CD4-positive, alpha-beta T cell treated with Interleukin-21 for 1 hour (primary cell): Measurements from ENCODE around the gene KRT2.

Source experiments
- DNase-seq: peaks from one replicate; pipeline ENCODE4 v3.0.0-alpha.2; 2020

The KRT2 gene

DNA sequence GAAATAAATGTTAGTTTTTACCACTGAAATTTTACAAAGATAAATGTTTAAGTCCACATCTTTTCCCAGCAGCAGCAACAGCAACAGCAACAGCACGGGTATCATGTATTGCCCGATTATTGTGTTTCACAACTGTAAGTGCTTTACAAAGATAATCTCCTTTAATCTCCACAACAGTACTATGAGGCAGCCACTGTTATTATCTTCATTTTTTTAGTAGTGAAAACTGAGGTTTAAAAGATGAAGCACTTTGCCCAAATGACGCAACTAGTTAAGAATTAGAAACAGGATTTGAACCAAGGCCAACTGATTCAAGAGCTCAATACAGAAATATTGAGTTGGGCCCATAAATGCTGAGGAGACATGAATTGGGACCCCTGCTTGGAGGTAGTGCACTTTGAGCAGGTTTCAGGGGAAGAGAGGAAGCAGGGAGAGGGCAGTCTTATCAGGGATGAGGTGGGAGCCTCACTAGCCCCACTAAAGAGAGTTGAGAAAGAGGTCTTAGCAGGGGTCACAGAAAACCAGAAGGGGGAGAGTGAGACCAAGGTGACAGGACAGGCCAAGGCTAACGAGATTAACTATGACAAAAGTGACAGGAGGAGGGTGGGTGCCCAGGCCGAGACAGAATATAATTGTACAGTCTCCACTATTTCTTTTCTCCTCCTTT lies 15.3 kb downstream of the KRT2 start:
- DNase-seq: no peak

DNA sequence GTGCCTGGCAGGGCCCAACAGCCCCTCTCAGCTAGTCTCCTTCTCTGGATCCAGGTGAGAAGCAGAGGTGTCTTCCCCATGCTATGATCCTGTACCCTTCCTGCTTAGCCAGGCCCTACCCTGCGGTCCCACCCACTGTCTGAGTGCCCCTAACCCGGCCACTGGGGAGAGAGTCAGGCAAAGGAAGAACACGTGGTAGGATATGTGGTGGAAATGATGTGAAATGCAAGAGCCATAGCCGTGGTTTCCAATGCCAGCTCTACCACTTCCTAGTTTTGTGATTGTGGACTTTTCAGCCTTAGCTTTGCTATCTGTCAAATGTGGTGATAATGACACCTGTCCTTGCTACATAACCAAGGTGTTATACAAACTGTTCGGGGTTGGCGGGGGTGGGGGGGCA lies 15.8 kb downstream of the KRT2 start:
- DNase-seq: no peak

DNA sequence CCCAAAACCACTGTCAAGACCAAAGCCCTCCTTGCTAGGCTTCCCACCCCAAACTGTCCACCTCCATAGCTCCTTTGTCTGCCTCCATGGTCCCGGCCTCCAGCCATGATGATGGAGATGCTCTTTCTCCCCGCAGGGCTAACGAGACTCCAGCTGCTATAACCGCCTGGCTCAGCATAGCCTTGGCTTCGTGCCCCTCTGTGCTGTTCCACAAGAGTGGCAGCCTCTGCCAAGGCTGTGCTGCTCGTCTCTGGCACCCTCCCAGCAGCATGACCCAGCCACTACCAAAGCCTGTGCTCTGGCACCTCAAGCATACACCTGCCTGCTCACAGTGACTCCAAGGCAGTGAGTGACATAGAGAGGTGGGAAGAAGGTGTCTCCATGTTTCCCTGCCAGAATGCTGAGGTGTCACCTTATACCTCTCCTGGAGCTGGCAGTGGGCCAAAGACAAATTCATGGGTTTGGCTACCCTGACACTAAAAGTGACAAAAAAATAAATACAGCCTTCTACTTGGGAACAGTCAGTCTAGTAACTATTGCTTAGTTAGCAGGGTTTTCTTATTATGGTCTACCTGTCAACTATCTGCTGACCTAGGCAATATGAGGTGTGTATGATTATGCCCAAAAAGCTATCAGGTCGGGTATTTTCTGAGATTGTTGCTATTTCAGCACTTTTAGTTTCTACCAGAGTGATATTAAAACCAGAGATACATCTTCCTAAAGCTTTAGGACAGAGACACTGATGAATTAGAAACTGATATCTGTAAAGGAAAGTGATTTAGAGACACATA lies 17.6 kb downstream of the KRT2 start:
- DNase-seq: no peak

DNA sequence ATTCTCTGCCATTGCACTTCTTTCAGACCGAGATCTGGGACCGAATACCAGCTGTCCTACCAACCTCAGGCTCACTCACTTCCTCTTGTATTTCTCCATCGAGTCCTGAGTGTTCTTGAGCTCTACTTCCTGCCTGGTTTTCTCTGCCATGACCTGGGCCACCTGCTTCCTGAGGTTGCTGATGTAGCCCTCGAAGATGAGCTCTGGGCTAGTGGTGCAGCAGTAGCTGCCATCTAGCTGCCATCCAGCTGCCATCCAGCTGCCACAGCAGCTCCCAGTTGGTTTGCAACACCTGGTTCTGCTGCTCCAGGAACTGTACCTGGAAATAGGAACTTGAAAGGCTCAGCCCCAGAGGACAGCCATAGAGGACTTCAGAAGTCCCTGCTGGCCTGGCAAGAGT lies 18.6 kb downstream of the KRT2 start:
- DNase-seq: peak; percentile 20

DNA sequence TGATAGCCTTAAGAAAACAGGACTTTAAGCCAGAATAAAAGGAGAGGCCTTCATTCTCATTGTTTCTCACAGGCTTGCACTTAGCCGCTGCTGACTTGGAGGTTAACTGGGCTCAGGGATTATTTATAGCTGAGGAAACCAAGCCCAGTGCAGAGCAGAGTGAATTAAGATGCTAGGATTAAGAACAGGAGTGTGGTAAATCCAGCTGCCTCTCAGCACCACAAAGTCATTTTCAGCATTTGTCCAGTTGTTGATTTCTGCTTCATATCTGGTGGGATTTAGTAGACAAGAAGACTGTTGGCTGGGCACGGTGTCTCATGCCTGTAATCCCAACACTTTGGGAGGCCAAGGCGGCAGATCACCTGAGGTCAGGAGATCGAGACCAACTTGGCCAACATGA lies 19.4 kb downstream of the KRT2 start:
- DNase-seq: no peak

DNA sequence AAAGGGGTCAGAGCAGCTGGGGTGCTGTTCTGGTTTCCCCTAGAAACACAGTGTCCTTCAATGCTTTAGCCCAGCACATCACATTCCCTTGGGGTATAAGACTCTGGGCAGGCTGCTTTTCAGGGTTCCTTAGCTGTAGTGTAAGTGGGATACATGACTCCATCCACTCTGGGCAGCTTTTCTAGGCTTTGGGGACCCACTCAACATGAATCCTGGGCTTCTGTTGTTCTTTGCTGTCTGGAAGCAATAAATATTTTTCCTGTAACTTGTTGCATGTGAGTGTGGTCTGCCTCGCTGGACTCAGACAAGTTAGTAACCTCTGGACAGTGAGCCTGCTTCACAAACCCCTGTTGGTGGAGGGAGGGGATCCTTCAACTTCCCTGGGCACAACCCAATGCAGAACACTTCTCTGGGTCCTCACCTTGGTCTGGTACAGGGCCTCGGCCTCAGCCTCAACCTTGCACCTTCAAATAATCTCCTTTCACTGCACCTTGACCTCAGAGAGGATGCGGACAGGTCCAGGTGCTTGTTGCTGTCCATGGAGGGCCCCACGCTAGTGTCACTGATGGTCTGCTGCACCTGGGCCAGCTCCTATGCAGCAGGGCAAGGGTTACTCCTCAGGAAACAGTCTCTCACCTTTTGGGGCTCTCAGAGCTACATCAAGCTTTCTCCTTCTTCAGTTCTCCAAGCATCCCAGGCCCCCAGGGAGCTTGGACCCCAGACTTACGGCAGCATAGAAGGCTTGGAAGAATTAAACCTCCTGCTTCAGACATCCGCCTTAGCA lies 20.1 kb downstream of the KRT2 start:
- no peak for DNase-seq

DNA sequence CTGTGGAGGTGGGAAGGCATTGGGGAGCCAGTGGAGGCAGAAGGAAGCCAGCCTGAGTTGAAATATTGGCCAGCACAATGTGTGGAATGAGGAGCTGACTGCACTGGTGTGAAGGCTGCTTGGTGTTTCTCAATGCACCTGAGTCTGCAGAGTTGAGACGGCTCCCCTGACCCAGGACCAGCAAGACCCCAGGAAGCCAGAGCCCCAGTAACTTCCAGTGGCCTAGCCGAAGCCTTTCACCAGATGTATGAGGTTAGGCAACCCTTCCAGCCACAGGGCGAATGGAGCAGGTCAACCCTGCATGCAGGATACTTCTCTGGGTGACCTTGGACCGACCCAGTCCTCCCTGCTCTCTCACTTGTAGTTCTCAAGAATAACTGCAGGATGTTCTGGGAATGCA lies 20.7 kb downstream of the KRT2 start:
- DNase-seq: no peak

DNA sequence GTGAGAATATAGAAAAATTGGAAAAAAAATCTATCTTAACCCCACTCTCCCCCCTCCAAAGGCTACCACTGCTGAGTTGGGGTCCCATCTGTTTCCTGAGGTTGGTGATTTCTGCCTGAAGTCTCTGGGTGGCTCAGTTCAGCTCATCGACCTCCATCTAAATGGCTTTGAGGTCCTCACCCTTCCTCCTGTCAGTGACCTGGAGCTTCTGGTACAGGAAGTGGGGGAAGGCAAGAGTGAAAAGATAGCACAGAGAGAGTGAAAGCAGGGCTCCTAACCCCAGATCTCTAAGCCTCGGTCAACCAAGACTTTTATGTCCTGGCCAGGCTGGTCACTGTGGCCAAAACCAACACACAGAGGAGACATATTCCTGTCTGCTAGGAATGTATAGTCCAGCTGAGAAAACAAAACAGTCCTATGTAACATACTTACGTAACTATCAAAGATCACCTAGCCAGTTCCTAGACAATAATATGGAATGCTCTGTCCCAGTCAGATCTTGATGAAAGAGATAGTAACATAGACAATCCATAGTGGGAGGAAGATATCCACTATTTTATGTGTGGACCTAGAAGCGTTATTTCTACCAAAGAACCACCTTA lies 21.3 kb downstream of the KRT2 start:
- no peak for DNase-seq

DNA sequence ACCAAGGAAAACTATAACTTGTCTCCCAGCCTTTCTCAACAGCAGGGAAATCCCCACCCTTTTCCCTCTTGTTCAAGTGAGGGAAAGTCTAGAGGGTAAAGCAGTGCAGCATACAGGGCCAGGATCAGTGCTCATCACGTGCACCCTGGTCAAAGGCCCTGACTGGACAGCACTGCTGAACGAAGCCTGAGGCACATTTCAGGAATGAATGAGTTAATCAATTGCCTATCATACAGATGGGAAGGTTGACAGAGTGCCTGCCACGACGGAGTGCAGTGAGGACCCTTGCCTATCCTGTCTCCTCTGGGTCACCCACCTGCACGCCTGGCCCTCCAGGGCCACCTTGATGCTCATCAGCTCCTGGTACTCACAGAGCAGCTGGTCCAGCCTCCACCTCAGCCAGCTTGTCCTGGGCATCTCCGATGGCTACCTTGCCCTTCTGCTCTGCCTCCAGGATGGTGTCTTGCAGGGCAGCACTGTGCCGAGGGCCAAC lies 22.0 kb downstream of the KRT2 start:
- DNase-seq: no peak

DNA sequence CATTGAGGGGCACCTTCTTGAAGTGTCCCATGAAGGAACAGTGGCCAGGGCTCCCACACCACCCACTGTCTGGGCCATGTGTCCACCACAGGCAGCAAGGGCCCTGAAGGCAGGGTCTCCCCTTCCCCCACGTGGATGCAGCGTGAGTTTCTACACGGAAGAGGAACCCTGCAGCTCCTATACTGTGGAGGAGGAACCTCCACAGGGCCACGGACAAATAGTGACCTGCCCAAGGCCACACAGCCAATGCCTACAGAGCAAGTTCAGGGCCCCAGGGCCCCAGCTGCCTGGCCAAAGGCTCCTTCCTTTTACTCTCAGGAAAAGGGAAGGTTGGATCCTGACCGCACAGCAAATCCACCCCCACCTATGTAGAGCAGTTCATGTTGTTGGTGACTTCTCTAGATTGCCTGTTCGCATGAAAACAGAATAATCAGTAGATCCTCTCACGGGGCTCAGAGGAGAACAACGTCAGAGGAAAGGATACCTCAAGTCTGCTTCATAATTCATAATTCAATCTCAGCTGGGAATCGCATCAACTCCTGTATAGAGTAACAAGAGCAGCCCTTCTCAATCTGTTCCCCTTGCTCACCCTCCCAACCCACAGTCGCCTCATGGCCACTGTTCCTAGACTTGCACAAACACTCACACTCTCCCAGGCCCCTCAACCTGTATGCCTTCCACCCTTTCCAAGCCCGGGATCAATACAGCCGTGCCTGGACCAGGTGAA lies 22.6 kb downstream of the KRT2 start:
- no peak for DNase-seq

DNA sequence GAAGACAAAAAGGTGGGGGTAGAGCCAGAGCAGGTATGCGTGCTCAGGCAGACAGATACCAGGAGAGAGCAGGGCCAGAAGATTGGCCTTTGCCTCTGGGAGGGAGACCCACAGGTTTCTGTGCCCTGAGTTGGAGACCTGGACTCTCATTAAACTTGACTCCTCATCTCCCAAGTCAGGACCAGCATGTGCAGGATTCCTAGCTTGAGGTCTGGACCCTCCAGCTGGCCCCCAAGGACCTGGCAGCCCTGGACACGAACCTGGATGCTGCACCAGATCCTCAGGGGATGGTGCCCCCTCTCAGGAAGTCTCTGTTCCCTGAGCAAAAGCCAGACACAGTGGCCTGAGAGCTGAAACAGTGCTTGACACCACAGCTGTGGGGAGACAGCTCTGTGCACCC lies 23.2 kb downstream of the KRT2 start:
- DNase-seq: no peak

DNA sequence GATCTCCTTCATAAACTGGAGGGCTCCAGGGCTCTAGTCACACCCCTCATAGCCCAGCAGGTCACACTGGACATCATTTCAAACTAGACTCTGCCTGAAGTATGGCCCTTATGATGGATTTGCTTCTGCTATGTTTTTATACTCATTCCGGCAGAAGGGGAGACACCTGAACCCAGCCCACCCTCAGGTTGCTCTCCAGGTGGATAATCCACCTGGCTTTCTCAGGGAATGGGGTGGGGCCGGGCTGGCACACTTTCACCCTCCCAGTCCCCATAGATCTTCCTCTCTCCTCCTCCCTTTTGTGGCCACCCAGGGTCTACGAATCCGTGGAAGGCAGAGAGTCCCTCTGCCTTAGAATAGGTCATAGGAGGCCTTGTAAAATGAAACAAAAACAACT lies 23.9 kb downstream of the KRT2 start:
- DNase-seq: no peak

DNA sequence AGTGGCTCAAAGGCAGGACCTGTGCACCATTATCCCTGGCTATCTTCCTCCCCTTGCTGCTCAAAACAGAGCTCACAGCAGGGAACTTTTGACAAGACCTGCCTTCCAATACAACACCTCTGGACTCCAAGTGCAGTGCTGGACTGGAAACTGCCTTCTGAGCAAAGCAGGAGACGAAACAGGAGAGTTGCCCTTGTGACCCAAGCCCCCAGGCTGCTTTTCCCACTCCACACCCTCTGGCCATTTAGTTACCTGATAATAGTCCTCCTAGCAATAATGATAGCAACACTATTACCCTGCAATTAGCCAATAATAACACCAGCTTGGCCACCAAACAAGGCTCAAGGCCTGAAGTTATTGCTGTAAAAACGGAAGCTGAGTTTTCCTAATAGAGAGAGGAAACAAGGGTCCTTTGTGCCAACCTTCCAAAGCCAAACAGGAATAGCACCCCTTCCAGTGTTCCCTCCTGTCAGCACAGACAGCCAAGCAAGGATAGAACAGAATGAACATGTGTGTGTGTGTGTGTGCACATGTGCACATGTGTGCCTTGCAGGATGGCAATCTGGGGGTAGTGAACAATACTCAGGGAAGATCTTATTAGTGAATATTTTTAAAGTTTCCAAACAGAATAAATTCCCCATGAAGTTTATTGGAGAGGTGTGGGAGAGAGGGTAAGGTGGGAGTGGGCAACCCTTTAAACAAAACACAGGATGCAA lies 24.5 kb downstream of the KRT2 start:
- DNase-seq: no peak

DNA sequence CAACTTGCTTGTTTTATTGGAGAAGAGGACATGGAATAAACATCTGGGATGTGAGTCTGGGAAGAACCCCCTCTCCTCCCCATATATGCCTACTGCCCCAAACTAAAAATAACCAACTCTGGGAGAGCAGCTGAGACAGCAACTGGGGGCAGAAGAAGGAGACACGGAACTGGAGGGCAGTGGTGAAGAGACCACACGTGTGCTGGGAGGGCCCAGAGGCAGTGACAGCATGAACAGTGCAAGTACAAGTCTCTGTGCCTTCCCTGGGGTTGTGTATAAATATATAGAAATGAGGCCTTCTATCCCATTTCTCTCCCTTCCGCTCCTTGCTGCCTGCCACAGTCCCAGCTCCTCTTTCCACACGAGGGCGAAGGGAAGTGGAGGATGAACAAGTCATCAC lies 29.7 kb downstream of the KRT2 start:
- no peak for DNase-seq

DNA sequence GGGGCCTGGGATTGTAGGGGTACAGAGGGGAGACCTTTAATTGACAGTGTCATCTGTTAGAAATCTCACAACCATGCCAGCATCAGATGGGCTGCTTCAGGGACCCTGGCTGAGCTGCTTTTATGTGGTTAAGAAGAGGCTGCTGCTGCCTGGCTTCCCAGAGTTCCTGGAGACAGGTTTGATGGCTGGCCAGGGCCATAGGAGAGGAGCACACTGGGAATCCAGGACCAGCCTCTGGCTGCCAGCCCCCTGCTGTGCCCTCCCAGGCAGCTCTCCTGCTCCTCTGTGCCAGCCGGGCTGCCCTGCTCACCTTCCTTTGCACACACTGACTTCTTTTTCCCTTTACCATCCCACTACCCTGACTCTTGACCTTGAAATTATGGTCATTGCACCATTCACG lies 33.1 kb downstream of the KRT2 start:
- no peak for DNase-seq

DNA sequence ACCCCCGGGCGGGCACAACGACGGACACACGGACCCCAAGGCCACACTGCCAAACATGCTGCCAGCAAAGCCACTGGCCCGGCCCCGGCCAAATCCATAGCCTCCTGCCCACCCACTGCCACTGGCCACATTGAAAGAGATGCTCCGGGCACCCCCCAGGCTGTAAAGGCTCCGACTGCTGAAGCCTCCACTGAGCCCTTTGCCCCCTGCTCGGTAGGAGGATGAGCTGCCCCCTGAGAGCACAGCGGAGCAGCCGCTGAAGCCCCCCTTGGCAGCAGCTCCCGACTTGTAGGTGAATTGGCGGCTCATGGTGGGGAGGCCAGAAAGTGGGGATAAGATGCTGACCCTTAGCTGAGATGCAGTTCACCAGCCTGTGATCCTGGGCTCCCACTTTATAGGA lies 33.8 kb downstream of the KRT2 start, which contains the start of gene KRT73:
Gene KRT73 (minus strand): TSS at position 344 of the 400 bp plus-strand sequence. CDS start 35 bp downstream, at position 309.
- no peak for DNase-seq

DNA sequence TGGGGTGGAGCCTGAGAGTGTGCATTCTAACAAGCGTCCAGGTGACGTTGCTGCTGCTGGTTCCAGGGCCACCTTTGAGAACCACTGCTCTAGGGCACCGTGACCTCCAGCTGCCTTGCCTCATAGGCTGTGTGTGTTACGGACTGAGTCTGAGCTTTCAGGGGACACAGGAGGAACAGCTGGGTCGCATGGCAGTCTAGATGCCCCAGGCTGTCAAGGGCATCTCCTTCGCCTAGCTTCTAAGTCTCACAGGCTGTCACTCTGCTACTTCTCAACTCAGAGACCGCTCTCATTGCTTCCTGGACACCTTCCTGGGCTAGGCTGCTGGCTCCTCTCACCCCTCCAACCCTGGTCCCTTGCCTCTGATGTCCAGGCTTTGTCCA lies 34.6 kb downstream of the KRT2 start:
- DNase-seq: no peak

DNA sequence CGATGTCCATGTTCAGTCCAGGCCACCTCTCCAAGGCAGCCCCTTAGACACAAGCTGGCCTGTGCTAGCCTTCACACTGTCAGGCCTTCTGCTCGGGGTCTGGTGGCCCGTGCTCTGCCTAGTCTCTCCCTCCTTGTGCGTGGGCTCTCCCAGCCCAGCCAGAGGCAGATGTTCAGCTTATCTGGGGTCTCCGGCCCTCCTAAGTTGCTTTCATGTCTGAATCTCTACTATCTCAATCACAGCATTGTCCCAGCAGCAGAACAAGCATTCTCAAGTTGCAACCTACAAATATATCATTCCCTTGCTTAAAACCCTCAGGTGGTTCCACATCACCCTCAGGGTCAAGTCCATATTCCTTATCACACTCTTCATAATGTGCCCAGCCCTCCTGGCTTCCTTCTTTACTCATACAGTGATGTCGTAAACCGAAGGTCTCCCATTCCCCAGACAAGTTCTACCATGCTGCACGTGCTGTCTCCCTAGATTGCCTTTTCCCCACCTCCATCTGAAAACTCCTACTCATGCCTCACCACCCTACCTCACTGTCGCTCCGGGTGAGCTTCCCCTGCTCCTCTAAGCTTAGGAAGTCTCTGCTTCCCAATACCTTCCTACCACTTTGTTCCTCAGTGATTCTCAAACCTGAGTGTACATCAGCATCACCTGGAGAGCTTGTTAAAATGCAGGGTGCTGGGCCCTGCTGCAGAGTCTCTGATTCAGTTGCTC lies 35.2 kb downstream of the KRT2 start:
- no peak for DNase-seq

DNA sequence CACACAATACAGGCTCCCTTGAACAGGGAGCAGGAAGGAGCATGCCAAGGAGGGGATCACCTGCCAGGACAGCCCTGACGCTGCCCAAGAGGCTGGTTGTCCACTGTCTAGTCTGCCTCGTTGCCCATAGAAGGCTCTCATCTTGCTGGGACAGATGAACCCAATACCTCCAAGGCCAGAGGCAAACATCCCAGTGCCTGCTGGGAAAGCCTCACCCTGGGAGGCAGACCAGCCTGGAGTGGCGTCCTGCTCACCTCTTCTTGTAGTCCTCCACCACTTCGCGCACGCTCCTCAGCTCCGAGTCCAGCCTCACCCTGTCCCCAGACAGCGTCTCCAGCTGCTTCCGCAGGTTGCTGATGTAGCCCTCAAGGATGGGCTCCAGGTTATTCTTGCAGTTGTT lies 36.1 kb downstream of the KRT2 start:
- no peak for DNase-seq

DNA sequence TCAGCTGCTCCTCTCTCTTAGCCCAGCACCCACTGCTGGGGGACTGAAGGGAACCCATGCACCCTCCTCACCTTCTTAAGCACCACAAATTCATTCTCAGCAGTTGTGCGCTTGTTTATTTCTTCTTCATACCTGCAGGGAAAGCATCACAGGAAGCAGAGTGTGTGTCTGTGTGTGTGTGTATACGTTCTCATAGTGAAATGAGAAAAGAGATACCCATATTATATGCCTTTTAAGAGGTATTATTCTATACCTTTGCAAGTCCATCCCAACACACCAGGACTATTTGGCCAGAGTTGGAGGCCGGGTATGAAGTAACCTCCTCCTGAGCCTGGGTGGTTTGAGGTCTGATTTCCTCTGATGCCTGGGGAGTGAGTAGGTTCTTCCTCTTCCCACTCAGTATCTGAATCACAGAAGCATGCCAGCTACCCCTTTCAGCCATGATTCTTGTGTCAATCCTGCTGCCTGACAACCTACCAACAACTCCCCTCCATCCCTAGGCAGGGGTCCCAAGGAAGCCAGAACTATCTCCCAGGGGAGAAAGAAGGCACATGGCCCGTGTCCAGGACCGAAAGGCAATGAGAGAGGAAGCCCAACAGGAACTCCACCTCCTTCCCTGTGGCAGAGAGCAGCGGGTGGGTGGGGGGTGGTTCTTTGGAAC lies 36.7 kb downstream of the KRT2 start:
- DNase-seq: no peak
